ENCODE measurements around the gene SV2A.
"Not testable (repeated sequence)": the region's sequence is repeated elsewhere in the genome, so short reads cannot be mapped to it uniquely, and the experiment has no call there.

The SV2A gene, protein sequence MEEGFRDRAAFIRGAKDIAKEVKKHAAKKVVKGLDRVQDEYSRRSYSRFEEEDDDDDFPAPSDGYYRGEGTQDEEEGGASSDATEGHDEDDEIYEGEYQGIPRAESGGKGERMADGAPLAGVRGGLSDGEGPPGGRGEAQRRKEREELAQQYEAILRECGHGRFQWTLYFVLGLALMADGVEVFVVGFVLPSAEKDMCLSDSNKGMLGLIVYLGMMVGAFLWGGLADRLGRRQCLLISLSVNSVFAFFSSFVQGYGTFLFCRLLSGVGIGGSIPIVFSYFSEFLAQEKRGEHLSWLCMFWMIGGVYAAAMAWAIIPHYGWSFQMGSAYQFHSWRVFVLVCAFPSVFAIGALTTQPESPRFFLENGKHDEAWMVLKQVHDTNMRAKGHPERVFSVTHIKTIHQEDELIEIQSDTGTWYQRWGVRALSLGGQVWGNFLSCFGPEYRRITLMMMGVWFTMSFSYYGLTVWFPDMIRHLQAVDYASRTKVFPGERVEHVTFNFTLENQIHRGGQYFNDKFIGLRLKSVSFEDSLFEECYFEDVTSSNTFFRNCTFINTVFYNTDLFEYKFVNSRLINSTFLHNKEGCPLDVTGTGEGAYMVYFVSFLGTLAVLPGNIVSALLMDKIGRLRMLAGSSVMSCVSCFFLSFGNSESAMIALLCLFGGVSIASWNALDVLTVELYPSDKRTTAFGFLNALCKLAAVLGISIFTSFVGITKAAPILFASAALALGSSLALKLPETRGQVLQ

DNA sequence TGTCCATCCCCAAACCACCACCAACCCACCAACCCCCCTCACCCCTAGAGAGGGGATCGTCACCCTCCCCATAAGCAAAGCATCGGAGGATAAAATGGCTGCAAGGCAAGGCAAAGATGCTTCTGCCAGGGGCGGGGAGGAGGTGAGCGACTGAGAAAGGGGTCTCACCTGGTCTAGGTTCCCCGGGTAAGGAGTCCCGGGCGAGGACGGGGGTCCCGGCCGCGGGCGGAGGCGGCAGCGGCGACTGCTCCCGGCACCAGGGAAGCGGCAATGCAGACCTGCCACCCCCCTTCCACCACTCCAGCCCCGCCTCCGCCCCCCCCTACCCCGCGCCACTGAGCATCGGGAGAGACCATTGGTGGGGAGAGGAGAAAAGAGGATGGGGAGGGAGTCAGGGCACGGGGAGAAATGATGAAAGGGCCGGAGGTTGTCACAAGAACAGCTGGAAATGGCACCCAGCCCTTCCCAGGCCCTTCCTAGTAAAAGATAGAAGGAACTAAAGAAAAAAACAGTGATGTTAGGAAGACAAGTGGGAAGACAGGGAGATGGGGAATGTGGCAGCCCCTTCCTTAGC lies at the start of gene SV2A:
Gene SV2A (minus strand): TSS at position 274 of the 574 bp plus-strand sequence. CDS start 4,004 bp downstream, outside the sequence.
- DNase-seq: no peak

GRCh38 chr1:149967041-149967440 lies 49.4 kb upstream of the SV2A start:
- DNase-seq: no peak

GRCh38 chr1:149966405-149966804 lies 48.8 kb upstream of the SV2A start:
- no peak for DNase-seq

DNA sequence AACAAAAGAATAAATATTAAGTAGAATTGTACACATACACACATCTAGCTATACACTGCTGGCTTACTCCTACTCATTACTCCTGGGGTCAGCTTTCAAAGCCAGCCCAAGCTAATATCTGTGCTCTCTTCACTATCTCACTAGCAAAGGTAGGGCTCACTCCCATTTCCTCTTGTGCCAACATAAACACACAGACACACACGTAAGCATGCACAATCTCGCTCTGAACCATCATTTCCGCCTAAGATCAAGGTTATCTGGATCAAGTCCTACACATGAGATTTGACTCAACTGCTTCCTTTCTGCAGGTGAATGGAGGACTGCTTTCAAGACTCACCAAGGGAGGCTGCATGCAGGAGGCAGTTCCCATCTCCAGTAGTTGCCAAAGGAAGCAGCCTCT lies 47.8 kb upstream of the SV2A start:
- no peak for DNase-seq

DNA sequence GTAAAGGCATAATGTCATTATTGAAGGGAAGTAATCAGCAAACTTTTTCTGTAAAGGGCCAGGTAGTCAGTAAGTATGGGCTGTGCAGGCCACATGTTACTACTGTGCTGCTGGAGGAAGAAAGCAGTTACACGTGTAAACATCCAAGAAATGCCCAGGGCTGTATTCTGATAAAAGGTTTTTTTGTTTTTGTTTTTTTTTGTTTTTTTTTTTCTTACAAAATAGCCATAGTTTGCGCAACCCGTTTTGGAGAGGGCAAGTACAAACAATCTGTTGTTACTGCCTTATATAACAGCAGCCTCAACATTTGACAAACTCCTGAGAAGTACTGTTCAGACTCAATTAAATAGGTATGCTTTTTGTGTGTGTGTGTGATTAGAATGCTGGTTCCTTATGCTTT lies 45.7 kb upstream of the SV2A start:
- no peak for DNase-seq

GRCh38 chr1:149962736-149963135 lies 45.1 kb upstream of the SV2A start:
- DNase-seq: no peak

- peak; percentile 79 for DNase-seq
These were observed 44.5 kb upstream of the SV2A start for GRCh38 chr1:149962039-149962647.

- not testable (repeated sequence) for DNase-seq
These were observed 39.9 kb upstream of the SV2A start for GRCh38 chr1:149957548-149957947.

- no peak for DNase-seq
These were observed 32.3 kb upstream of the SV2A start for GRCh38 chr1:149949911-149950310.

GRCh38 chr1:149945206-149945605 lies 27.6 kb upstream of the SV2A start:
- no peak for DNase-seq

DNA sequence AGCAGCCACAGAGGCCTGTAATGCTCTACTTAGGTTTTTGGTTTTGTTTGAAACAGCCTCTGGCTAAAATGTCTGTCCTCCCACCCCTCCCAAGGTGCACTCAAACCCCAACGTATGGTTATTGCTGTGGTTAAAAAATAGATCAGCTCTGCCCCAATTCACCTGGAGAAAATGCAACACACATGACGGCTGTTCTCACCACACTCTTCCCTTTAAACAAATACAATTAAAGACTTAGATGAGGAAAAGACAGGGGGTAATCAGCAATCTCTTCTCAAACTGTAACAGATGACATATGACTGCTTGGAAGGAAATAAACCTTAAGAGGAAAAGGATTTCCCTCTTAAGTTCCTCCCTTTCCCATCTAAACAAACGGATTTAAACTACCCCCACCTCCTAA lies 25.2 kb upstream of the SV2A start:
- no peak for DNase-seq

- no peak for DNase-seq
These were observed 24.6 kb upstream of the SV2A start for GRCh38 chr1:149942207-149942606.

GRCh38 chr1:149940427-149940826 lies 22.8 kb upstream of the SV2A start:
- no peak for DNase-seq

DNA sequence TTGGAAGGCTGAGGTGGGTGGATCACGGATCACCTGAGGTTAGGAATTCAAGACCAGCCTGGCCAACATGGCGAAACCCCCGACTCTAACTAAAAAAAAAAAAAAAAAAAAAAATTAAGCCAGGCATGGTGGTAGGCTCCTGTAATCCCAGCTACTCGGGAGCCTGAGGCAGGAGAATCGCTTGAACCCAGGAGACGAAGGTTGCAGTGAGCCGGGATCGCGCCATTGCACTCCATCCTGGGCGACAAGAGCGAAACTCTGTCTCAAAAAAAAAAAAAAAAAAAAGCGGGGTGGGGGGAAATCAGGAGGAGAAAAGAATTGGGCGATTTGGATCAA lies 21.0 kb upstream of the SV2A start:
- DNase-seq: not testable (repeated sequence)

- DNase-seq: no peak
These were observed 20.1 kb upstream of the SV2A start for GRCh38 chr1:149937759-149938158.

GRCh38 chr1:149936992-149937705 lies 19.5 kb upstream of the SV2A start:
- peak; percentile 21 for DNase-seq

GRCh38 chr1:149936170-149936991 lies 18.7 kb upstream of the SV2A start, which contains the start of gene MTMR11:
MTMR11 (minus strand) TSS chr1:149936879; CDS start chr1:149936647, 232 bp downstream.
- peak; percentile 64 for DNase-seq

GRCh38 chr1:149934356-149934755 lies 16.7 kb upstream of the SV2A start:
- DNase-seq: no peak

- no peak for DNase-seq
These were observed 15.6 kb upstream of the SV2A start for GRCh38 chr1:149933208-149933607.

- DNase-seq: no peak
These were observed 14.8 kb upstream of the SV2A start for GRCh38 chr1:149932474-149932873.

GRCh38 chr1:149931212-149931790 lies 13.7 kb upstream of the SV2A start:
- no peak for DNase-seq

Measured in hematopoietic multipotent progenitor cell treated with erythropoietin and hydrocortisone succinate and interleukin-3 and kit ligand, for 8 days (in vitro differentiated cells).